Measurements from ENCODE around the gene EXOSC10. TPM values are rescaled to one million over a fixed set of nuclear protein-coding genes. Genes with fewer than 3 reads are reported as not detected.

EXOSC10 gene
- total and polyA plus RNA-seq, 2 experiments from 2014 or later, result 47.0 to 47.2 TPM

- no peaks in the 10 kb centered on the region for H3K9me3 ChIP-seq (ENCODE audit: low read depth)
- H3K4me2 ChIP-seq, result no peak overlapping the region
- 91% methylated on average over 10 of the region's 10 CpGs for WGBS (ENCODE audit: low lambda C conversion rate, missing lambda C conversion rate)
- peaks cover 3% of the 10 kb centered on the region for H4K20me1 ChIP-seq (ENCODE audit: insufficient read depth, poor library complexity, severe bottlenecking)
- DNase-seq (ENCODE audit: low spot score), result no peak
- no peak overlapping the region for H3K4me3 ChIP-seq
- H3K9me2 ChIP-seq (replicated peaks; ENCODE audit: insufficient read depth), result no peaks in the 10 kb centered on the region
- no peaks in the 10 kb centered on the region for H3K27me3 ChIP-seq
- H3K36me3 ChIP-seq (replicated peaks; ENCODE audit: insufficient read depth, low read depth), result no peaks in the 10 kb centered on the region
- no peaks in the 10 kb centered on the region for H3K79me2 ChIP-seq
- H2AFZ ChIP-seq, result no peak overlapping the region
- no peaks in the 10 kb centered on the region for H3K4me1 ChIP-seq (ENCODE audit: insufficient read depth)
- TF ChIP-seq EZH2phosphoT487 (IDR thresholded peaks at IDR 0.05; ENCODE audit: low read depth, severe bottlenecking, unreplicated experiment) (no peak), EZH2 (IDR thresholded peaks at IDR 0.05; ENCODE audit: borderline replicate concordance) (no peak)
- TF ChIP-seq, protein P1, sequence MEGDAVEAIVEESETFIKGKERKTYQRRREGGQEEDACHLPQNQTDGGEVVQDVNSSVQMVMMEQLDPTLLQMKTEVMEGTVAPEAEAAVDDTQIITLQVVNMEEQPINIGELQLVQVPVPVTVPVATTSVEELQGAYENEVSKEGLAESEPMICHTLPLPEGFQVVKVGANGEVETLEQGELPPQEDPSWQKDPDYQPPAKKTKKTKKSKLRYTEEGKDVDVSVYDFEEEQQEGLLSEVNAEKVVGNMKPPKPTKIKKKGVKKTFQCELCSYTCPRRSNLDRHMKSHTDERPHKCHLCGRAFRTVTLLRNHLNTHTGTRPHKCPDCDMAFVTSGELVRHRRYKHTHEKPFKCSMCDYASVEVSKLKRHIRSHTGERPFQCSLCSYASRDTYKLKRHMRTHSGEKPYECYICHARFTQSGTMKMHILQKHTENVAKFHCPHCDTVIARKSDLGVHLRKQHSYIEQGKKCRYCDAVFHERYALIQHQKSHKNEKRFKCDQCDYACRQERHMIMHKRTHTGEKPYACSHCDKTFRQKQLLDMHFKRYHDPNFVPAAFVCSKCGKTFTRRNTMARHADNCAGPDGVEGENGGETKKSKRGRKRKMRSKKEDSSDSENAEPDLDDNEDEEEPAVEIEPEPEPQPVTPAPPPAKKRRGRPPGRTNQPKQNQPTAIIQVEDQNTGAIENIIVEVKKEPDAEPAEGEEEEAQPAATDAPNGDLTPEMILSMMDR (IDR thresholded peaks at IDR 0.05; ENCODE audit: poor library complexity), result no peak
- H3K27ac ChIP-seq, result no peak overlapping the region
Measured at GRCh38 chr1:11031624-11032262, 67.9 kb downstream of the EXOSC10 start.

- H3K36me3 ChIP-seq (replicated peaks; ENCODE audit: insufficient read depth, low read depth), result no peaks in the 10 kb centered on the region
- no peaks in the 10 kb centered on the region for H3K9me2 ChIP-seq (replicated peaks; ENCODE audit: insufficient read depth)
- no peaks in the 10 kb centered on the region for H3K79me2 ChIP-seq
- peaks cover 3% of the 10 kb centered on the region for H4K20me1 ChIP-seq (ENCODE audit: insufficient read depth, poor library complexity, severe bottlenecking)
- TF ChIP-seq EZH2 (IDR thresholded peaks at IDR 0.05; ENCODE audit: borderline replicate concordance) (no peak), EZH2phosphoT487 (IDR thresholded peaks at IDR 0.05; ENCODE audit: low read depth, severe bottlenecking, unreplicated experiment) (no peak)
- TF ChIP-seq, protein P1 (IDR thresholded peaks at IDR 0.05; ENCODE audit: poor library complexity), result no peak
- H3K9me3 ChIP-seq (ENCODE audit: low read depth), result no peaks in the 10 kb centered on the region
- H3K27me3 ChIP-seq, result no peaks in the 10 kb centered on the region
- DNase-seq (ENCODE audit: low spot score), result no peak
- H2AFZ ChIP-seq, result no peak overlapping the region
- H3K4me2 ChIP-seq, result no peak overlapping the region
- no peaks in the 10 kb centered on the region for H3K4me1 ChIP-seq (ENCODE audit: insufficient read depth)
- WGBS (ENCODE audit: low lambda C conversion rate, missing lambda C conversion rate), result 91% methylated on average over 9 of the region's 9 CpGs
- no peak overlapping the region for H3K27ac ChIP-seq
- H3K4me3 ChIP-seq, result no peak overlapping the region
Measured at GRCh38 chr1:11030865-11031264, 68.8 kb downstream of the EXOSC10 start.

DNA sequence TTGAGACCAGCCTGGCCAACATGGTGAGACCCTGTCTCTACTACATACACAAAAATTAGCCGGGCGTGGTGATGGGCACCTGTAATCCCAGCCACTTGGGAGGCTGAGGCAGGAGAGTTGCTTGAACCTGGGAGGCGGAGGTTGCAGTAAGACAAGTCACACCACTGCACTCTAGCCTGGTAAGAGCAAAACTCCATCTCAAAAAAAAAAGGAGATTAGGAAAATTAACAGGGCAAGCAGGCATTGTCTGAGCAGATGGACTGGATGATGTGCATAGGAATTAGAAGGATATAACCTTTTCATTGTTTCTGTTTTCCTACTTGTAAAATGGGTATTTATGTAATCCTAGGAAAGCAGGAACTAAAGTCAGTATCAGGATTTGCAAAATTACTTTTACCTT is 71.7 kb downstream of the EXOSC10 start:
- H3K9me2 ChIP-seq (replicated peaks; ENCODE audit: insufficient read depth), result no peaks in the 10 kb centered on the region
- WGBS (ENCODE audit: low lambda C conversion rate, missing lambda C conversion rate), result 98% methylated on average over 3 of the region's 3 CpGs
- no peak overlapping the region for H3K27ac ChIP-seq
- TF ChIP-seq EZH2 (IDR thresholded peaks at IDR 0.05; ENCODE audit: borderline replicate concordance) (no peak), EZH2phosphoT487 (IDR thresholded peaks at IDR 0.05; ENCODE audit: low read depth, severe bottlenecking, unreplicated experiment) (no peak)
- TF ChIP-seq, protein P1 (IDR thresholded peaks at IDR 0.05; ENCODE audit: poor library complexity), result no peak
- H3K9me3 ChIP-seq (ENCODE audit: low read depth), result no peaks in the 10 kb centered on the region
- H4K20me1 ChIP-seq (ENCODE audit: insufficient read depth, poor library complexity, severe bottlenecking), result peaks cover 13% of the 10 kb centered on the region
- H3K79me2 ChIP-seq, result peaks cover 5% of the 10 kb centered on the region
- DNase-seq (ENCODE audit: low spot score), result no peak
- no peak overlapping the region for H2AFZ ChIP-seq
- H3K27me3 ChIP-seq, result no peaks in the 10 kb centered on the region
- no peaks in the 10 kb centered on the region for H3K4me1 ChIP-seq (ENCODE audit: insufficient read depth)
- peaks cover 4% of the 10 kb centered on the region for H3K36me3 ChIP-seq (replicated peaks; ENCODE audit: insufficient read depth, low read depth)
- no peak overlapping the region for H3K4me2 ChIP-seq
- no peak overlapping the region for H3K4me3 ChIP-seq

All from hepatocyte (in vitro differentiated cells).